B cell (primary cell): ENCODE results near the gene PCDH15.

Experiments
- EZH2 ChIP-seq: IDR thresholded peaks from 2 replicates; pipeline ENCODE4 v1.6.1; 2012; ENCODE audit warnings: borderline replicate concordance, low read depth, mild to moderate bottlenecking, moderate library complexity, low read length; ENCODE audit not compliant: insufficient read depth, poor library complexity, severe bottlenecking
- TF ChIP-seq, protein P1 (sequence below): fragments of 200-600 bp; IDR thresholded peaks from one replicate; pipeline ENCODE4 v1.8.0; 2022; ENCODE audit warnings: antibody characterized with exemption, mild to moderate bottlenecking

DNA sequence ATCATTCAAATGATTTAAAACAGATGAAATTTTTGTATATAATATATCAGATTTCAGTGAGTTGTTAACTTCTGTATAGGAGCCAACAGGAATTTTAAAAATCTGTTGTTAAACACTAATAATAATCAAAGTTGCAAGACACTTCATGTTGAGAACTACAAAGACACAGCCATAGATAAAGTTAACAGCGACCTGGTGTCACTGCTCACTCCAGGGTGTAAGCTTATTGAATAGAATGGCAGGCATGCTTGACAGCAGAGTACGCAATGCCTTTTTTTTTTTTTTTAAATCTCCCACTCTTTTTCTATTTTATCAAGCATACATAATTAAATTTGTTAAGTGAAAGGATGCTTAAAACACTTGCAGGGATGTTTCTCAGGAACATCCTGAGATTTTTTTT is 32.0 kb downstream of the PCDH15 start:
- TF ChIP-seq, protein P1, sequence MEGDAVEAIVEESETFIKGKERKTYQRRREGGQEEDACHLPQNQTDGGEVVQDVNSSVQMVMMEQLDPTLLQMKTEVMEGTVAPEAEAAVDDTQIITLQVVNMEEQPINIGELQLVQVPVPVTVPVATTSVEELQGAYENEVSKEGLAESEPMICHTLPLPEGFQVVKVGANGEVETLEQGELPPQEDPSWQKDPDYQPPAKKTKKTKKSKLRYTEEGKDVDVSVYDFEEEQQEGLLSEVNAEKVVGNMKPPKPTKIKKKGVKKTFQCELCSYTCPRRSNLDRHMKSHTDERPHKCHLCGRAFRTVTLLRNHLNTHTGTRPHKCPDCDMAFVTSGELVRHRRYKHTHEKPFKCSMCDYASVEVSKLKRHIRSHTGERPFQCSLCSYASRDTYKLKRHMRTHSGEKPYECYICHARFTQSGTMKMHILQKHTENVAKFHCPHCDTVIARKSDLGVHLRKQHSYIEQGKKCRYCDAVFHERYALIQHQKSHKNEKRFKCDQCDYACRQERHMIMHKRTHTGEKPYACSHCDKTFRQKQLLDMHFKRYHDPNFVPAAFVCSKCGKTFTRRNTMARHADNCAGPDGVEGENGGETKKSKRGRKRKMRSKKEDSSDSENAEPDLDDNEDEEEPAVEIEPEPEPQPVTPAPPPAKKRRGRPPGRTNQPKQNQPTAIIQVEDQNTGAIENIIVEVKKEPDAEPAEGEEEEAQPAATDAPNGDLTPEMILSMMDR = no peak
- TF ChIP-seq EZH2 = no peak
